H9 (cell line): Measurements from ENCODE around the gene SMC5. TPM values are rescaled to one million over a fixed set of nuclear protein-coding genes. Genes with fewer than 3 reads are reported as not detected.

ENCODE experiments used
- DNase-seq: peaks from one replicate; pipeline ENCODE4 v3.0.0-alpha.2; 2017
- H2AFZ ChIP-seq: one replicate; pipeline ENCODE4 v1.6.1; 2013; ENCODE audit warnings: mild to moderate bottlenecking, low read length, control low read depth, moderate library complexity
- H2AK5ac ChIP-seq: 2 replicates; pipeline ENCODE4 v1.6.1; 2013; ENCODE audit warnings: low read length, control low read depth, mixed read lengths; ENCODE audit not compliant: insufficient read length
- H2BK120ac ChIP-seq: one replicate; pipeline ENCODE4 v1.6.1; 2013; ENCODE audit warnings: low read depth, mild to moderate bottlenecking, low read length, control low read depth, inconsistent platforms; ENCODE audit not compliant: poor library complexity, severe bottlenecking
- H2BK12ac ChIP-seq: 2 replicates; pipeline ENCODE4 v1.6.1; 2013; ENCODE audit warnings: low read length, control low read depth, mixed read lengths, low read depth; ENCODE audit not compliant: insufficient read length
- H2BK15ac ChIP-seq: 2 replicates; pipeline ENCODE4 v1.6.1; 2013; ENCODE audit warnings: low read depth, low read length, control low read depth
- H2BK20ac ChIP-seq: one replicate; pipeline ENCODE4 v1.6.1; 2013; ENCODE audit warnings: low read depth, mild to moderate bottlenecking, low read length, control low read depth, inconsistent platforms; ENCODE audit not compliant: poor library complexity, severe bottlenecking
- H2BK5ac ChIP-seq: 2 replicates; pipeline ENCODE4 v1.6.1; 2013; ENCODE audit warnings: low read length, control low read depth, mixed read lengths; ENCODE audit not compliant: insufficient read length
- H3K14ac ChIP-seq: 2 replicates; pipeline ENCODE4 v1.6.1; 2013; ENCODE audit warnings: low read length, control low read depth; ENCODE audit not compliant: insufficient read depth
- H3K18ac ChIP-seq: 2 replicates; pipeline ENCODE4 v1.6.1; 2013; ENCODE audit warnings: low read depth, mild to moderate bottlenecking, mixed read lengths, low read length, control low read depth; ENCODE audit not compliant: insufficient read length
- H3K23ac ChIP-seq: 2 replicates; pipeline ENCODE4 v1.6.1; 2013; ENCODE audit warnings: low read length, control low read depth, mixed read lengths, low read depth; ENCODE audit not compliant: insufficient read length
- H3K23me2 ChIP-seq: 2 replicates; pipeline ENCODE4 v1.6.1; 2013; ENCODE audit warnings: low read depth, mild to moderate bottlenecking, mixed read lengths, low read length, control low read depth; ENCODE audit not compliant: insufficient read length, poor library complexity, severe bottlenecking
- H3K27ac ChIP-seq: 2 replicates; pipeline ENCODE4 v1.5.1; 2013; ENCODE audit warnings: low read length, control low read depth, mixed read lengths, low read depth; ENCODE audit not compliant: insufficient read length
- H3K27me3 ChIP-seq: 2 replicates; pipeline ENCODE4 v1.6.1; 2013; ENCODE audit warnings: low read length, control low read depth, inconsistent platforms; ENCODE audit not compliant: insufficient read depth
- H3K4ac ChIP-seq: 2 replicates; pipeline ENCODE4 v1.6.1; 2013; ENCODE audit warnings: low read depth, mild to moderate bottlenecking, control low read depth, inconsistent platforms, low read length, moderate library complexity
- H3K4me1 ChIP-seq: 2 replicates; pipeline ENCODE4 v1.6.1; 2013; ENCODE audit warnings: low read length, control low read depth, inconsistent platforms; ENCODE audit not compliant: insufficient read depth
- H3K4me2 ChIP-seq: 2 replicates; pipeline ENCODE4 v1.6.1; 2013; ENCODE audit warnings: low read length, control low read depth, mixed read lengths; ENCODE audit not compliant: insufficient read length, insufficient read depth
- H3K56ac ChIP-seq: 2 replicates; pipeline ENCODE4 v1.6.1; 2013; ENCODE audit warnings: low read depth, mild to moderate bottlenecking, mixed read lengths, low read length, control low read depth; ENCODE audit not compliant: insufficient read length
- H3K79me1 ChIP-seq: 2 replicates; pipeline ENCODE4 v1.6.1; 2013; ENCODE audit warnings: low read depth, mild to moderate bottlenecking, moderate library complexity, low read length, control low read depth, inconsistent platforms; ENCODE audit not compliant: insufficient read depth, poor library complexity, severe bottlenecking
- H3K79me2 ChIP-seq: 2 replicates; pipeline ENCODE4 v1.6.1; 2013; ENCODE audit warnings: low read length, control low read depth, inconsistent platforms; ENCODE audit not compliant: insufficient read depth
- H3K9ac ChIP-seq: 2 replicates; pipeline ENCODE4 v1.6.1; 2013; ENCODE audit warnings: low read length, control low read depth, mixed read lengths; ENCODE audit not compliant: insufficient read length; ENCODE audit errors: extremely low read depth
- H3K9me3 ChIP-seq: one replicate; pipeline ENCODE4 v1.6.1; 2013; ENCODE audit warnings: low read depth, low read length, inconsistent platforms; ENCODE audit not compliant: control insufficient read depth
- H3T11ph ChIP-seq: one replicate; pipeline ENCODE4 v1.6.1; 2013; ENCODE audit warnings: mild to moderate bottlenecking, low read length, control low read depth, inconsistent platforms
- H4K20me1 ChIP-seq: one replicate; pipeline ENCODE4 v1.6.1; 2013; ENCODE audit not compliant: control insufficient read depth, insufficient read length, insufficient read depth
- H4K5ac ChIP-seq: 2 replicates; pipeline ENCODE4 v1.6.1; 2013; ENCODE audit warnings: low read depth, mild to moderate bottlenecking, mixed read lengths, low read length, control low read depth; ENCODE audit not compliant: insufficient read length
- H4K8ac ChIP-seq: replicated peaks from 2 replicates; pipeline ENCODE4 v1.6.1; 2013; ENCODE audit warnings: low read length, control low read depth, mixed read lengths, low read depth; ENCODE audit not compliant: insufficient read length
- H4K91ac ChIP-seq: 2 replicates; pipeline ENCODE4 v1.6.1; 2013; ENCODE audit warnings: low read depth, mild to moderate bottlenecking, moderate library complexity, mixed read lengths, low read length, control low read depth; ENCODE audit not compliant: insufficient read length
- H3K27ac Mint-ChIP-seq, 3 experiments: 2 replicates in 2 of 3; 3 replicates in 1 of 3; pipeline ENCODE4 v1.8.0; 2020 to 2021; ENCODE audit warnings: mixed read lengths in 3 of 3, mild to moderate bottlenecking in 1 of 3, moderate library complexity in 1 of 3
- H3K27me3 Mint-ChIP-seq: 2 replicates; pipeline ENCODE4 v1.8.0; 2021; ENCODE audit warnings: low read depth, mild to moderate bottlenecking, moderate library complexity, mixed read lengths
- H3K36me3 Mint-ChIP-seq, 3 experiments: 2 replicates in 2 of 3; 3 replicates in 1 of 3; pipeline ENCODE4 v1.8.0; 2020 to 2021; ENCODE audit warnings: low read depth in 3 of 3, mixed read lengths in 3 of 3; ENCODE audit not compliant: insufficient read depth in 1 of 3
- H3K4me1 Mint-ChIP-seq, 2 experiments: 2 replicates each; pipeline ENCODE4 v1.8.0; 2020; ENCODE audit warnings: mixed read lengths in 2 of 2
- H3K4me3 Mint-ChIP-seq, 2 experiments: 2 replicates in 1 of 2; 3 replicates in 1 of 2; pipeline ENCODE4 v1.8.0; 2020 to 2021; ENCODE audit warnings: mild to moderate bottlenecking in 2 of 2, mixed read lengths in 2 of 2, moderate library complexity in 1 of 2
- H3K9me3 Mint-ChIP-seq, 2 experiments: 2 replicates in 1 of 2; 3 replicates in 1 of 2; pipeline ENCODE4 v1.8.0; 2020; ENCODE audit warnings: mild to moderate bottlenecking in 2 of 2, mixed read lengths in 2 of 2, moderate library complexity in 1 of 2
- CTCF ChIP-seq: fragments of 200-600 bp; sonication (generic); conservative IDR thresholded peaks from 3 replicates; pipeline ENCODE4 v1.8.0; 2021; ENCODE audit warnings: antibody characterized with exemption, mild to moderate bottlenecking
- WGBS: extraction: QIAGEN DNeasy Blood & Tissue Kit; methylation state at CpG from one replicate; pipeline ENCODE4 v1.1.7; 2013; ENCODE audit warnings: missing lambda C conversion rate, low lambda C conversion rate, mixed read lengths; ENCODE audit not compliant: insufficient read length; ENCODE audit errors: extremely low coverage; 5-methylcytosine and 5-hydroxymethylcytosine counted together
- total RNA-seq: library from RNA; stranded (reverse); gene quantifications from 2 replicates; pipeline ENCODE4 v1.2.1, GENCODE V29; 2021

SMC5 gene
- total RNA-seq, 1 experiment from 2014 or later = 29.6 TPM

- Histone ChIP-seq H2BK5ac (no peak overlapping the region), H3K4me2 (no peak overlapping the region), H4K20me1 (no peaks in the 10 kb centered on the region), H2AFZ (no peak overlapping the region), H2BK120ac (no peak overlapping the region), H3K27ac (no peak overlapping the region), H2BK12ac (no peak overlapping the region), H3T11ph (no peak overlapping the region), H3K18ac (no peak overlapping the region), H3K23me2 (no peaks in the 10 kb centered on the region), H4K91ac (no peak overlapping the region), H3K56ac (no peak overlapping the region), H3K14ac (no peak overlapping the region), H3K4ac (no peak overlapping the region), H3K79me1 (no peaks in the 10 kb centered on the region), H2BK20ac (no peak overlapping the region), H3K9ac (no peak overlapping the region), H4K5ac (no peak overlapping the region), H2AK5ac (no peak overlapping the region), H3K9me3 (no peaks in the 10 kb centered on the region), H3K79me2 (no peaks in the 10 kb centered on the region), H3K4me1 (no peaks in the 10 kb centered on the region), H3K27me3 (no peaks in the 10 kb centered on the region), H4K8ac (no peak overlapping the region), H2BK15ac (no peak overlapping the region), H3K23ac (no peak overlapping the region)
- DNase-seq = no peak
- Mint-ChIP-seq H3K27me3 (no peaks in the 10 kb centered on the region; the same call in none of the 2 replicates), H3K36me3 (no peaks in the 10 kb centered on the region), H3K27ac (no peak overlapping the region), H3K4me1 (peaks cover 5 to 15% of the 10 kb centered on the region in 2 experiments), H3K4me3 (no peak overlapping the region), H3K9me3 (no peaks in the 10 kb centered on the region)
- no peak for TF ChIP-seq CTCF
- no CpG with 5 or more reads among the region's 3 CpGs for WGBS
Observed at GRCh38 chr9:70389188-70389587, 130.4 kb downstream of the SMC5 start.
